Activated CD4-positive, alpha-beta T cell treated with anti-CD3 and anti-CD28 coated beads for 36 hours (primary cell): Measurements from ENCODE around the gene MLPH. TPM values are rescaled to one million over a fixed set of nuclear protein-coding genes. Genes with fewer than 3 reads are reported as not detected.

Experiments used
- ATAC-seq: fragments of 200-7000 bp; cut with Tn5 transposase; one replicate; pipeline ENCODE4 v1.10.0; 2021; ENCODE audit warnings: mild to moderate bottlenecking, moderate library complexity
- CTCF ChIA-PET: fragments of 350-600 bp; sonication (Branson Sonifier 250); formaldehyde crosslinking; loops from one replicate; lab custom pipeline; 2021; ENCODE audit warnings: antibody characterized with exemption; lab: Charles Lee
- POLR2A ChIA-PET: fragments of 350-600 bp; sonication (Branson Sonifier 250); formaldehyde crosslinking; loops from one replicate; lab custom pipeline; 2021; ENCODE audit warnings: antibody characterized with exemption, inconsistent platforms; lab: Charles Lee
- DNase-seq: peaks from one replicate; pipeline ENCODE4 v3.0.0-alpha.2; 2020
- H3K27ac Mint-ChIP-seq: one replicate; pipeline ENCODE4 v1.8.0; 2021; ENCODE audit warnings: mixed read lengths
- H3K27me3 Mint-ChIP-seq: one replicate; pipeline ENCODE4 v1.8.0; 2021; ENCODE audit warnings: mixed read lengths
- H3K36me3 Mint-ChIP-seq: one replicate; pipeline ENCODE4 v1.8.0; 2021; ENCODE audit warnings: low read depth, mixed read lengths
- H3K4me1 Mint-ChIP-seq: one replicate; pipeline ENCODE4 v1.8.0; 2021; ENCODE audit warnings: mixed read lengths
- H3K4me3 Mint-ChIP-seq: one replicate; pipeline ENCODE4 v1.8.0; 2021; ENCODE audit warnings: mild to moderate bottlenecking, moderate library complexity, mixed read lengths
- H3K9me3 Mint-ChIP-seq: one replicate; pipeline ENCODE4 v1.8.0; 2021; ENCODE audit warnings: low read depth, mixed read lengths
- intact Hi-C, 2 experiments: fragments of 100-400 bp; cut with DNase I in 1 of 2; cut with micrococcal nuclease in 1 of 2; formaldehyde crosslinking; loops; one replicate each; pipeline versions ENCODE4 v1.14.2 to v1.15.1; 2022 to 2024; cut with DNase I, micrococcal nuclease
- total RNA-seq, 2 experiments: library from RNA; stranded (reverse); gene quantifications; one replicate each; pipeline ENCODE4 v1.2.3, GENCODE V29; 2021

The MLPH gene
- total RNA-seq, 2 experiments from 2014 or later = 0.82 to 1.2 TPM

- H3K36me3 Mint-ChIP-seq = no peaks in the 10 kb centered on the region
- H3K4me3 Mint-ChIP-seq = no peak overlapping the region
- no peaks in the 10 kb centered on the region for H3K9me3 Mint-ChIP-seq
- H3K27ac Mint-ChIP-seq = no peak overlapping the region
- intact Hi-C loops = no loop called here
- no peaks in the 10 kb centered on the region for H3K27me3 Mint-ChIP-seq
- CTCF ChIA-PET = interaction anchor here (0.6 to 1.4 kb wide), 3 partner anchors 24 to 781 kb away, joined by 3 to 6 read pairs (median 3); no protein-coding TSS in a partner anchor
- ATAC-seq (no peak), DNase-seq (no peak)
- no peaks in the 10 kb centered on the region for H3K4me1 Mint-ChIP-seq
- POLR2A ChIA-PET = no interaction called here
Measured at GRCh38 chr2:237547841-237548416, 60.9 kb downstream of the MLPH start.

- no peaks in the 10 kb centered on the region for H3K4me1 Mint-ChIP-seq
- CTCF ChIA-PET = interaction anchor here (0.7 to 2.0 kb wide), 3 partner anchors 10 to 36 kb away, joined by 3 to 7 read pairs (median 6); no protein-coding TSS in a partner anchor
- DNase-seq (no peak), ATAC-seq (no peak)
- POLR2A ChIA-PET = no interaction called here
- no peak overlapping the region for H3K27ac Mint-ChIP-seq
- H3K27me3 Mint-ChIP-seq = peaks cover 2% of the 10 kb centered on the region
- no peaks in the 10 kb centered on the region for H3K9me3 Mint-ChIP-seq
- intact Hi-C loops = no loop called here
- H3K4me3 Mint-ChIP-seq = no peak overlapping the region
- no peaks in the 10 kb centered on the region for H3K36me3 Mint-ChIP-seq
Measured at GRCh38 chr2:237549216-237549615, 62.2 kb downstream of the MLPH start.

- no peak for DNase-seq
- ATAC-seq = no peak
- no peaks in the 10 kb centered on the region for H3K4me1 Mint-ChIP-seq
- ChIA-PET CTCF (interaction anchor here (0.7 to 2.0 kb wide), 3 partner anchors 22 to 40 kb away, joined by 3 to 7 read pairs (median 6); no protein-coding TSS in a partner anchor), POLR2A (no interaction called here)
- H3K36me3 Mint-ChIP-seq = no peaks in the 10 kb centered on the region
- intact Hi-C loops = no loop called here
- no peak overlapping the region for H3K27ac Mint-ChIP-seq
- H3K27me3 Mint-ChIP-seq = peaks cover 2% of the 10 kb centered on the region
- no peak overlapping the region for H3K4me3 Mint-ChIP-seq
- H3K9me3 Mint-ChIP-seq = no peaks in the 10 kb centered on the region
Measured at GRCh38 chr2:237549643-237550415, 62.8 kb downstream of the MLPH start.

GRCh38 chr2:237551071-237551574 lies 64.1 kb downstream of the MLPH start:
- H3K4me1 Mint-ChIP-seq = no peaks in the 10 kb centered on the region
- intact Hi-C loops = no loop called here
- H3K36me3 Mint-ChIP-seq = peaks cover 4% of the 10 kb centered on the region
- no peak overlapping the region for H3K4me3 Mint-ChIP-seq
- peaks cover 4% of the 10 kb centered on the region for H3K9me3 Mint-ChIP-seq
- no peak for ATAC-seq
- POLR2A ChIA-PET = no interaction called here
- no peak overlapping the region for H3K27ac Mint-ChIP-seq
- peaks cover 4% of the 10 kb centered on the region for H3K27me3 Mint-ChIP-seq
- CTCF ChIA-PET = no interaction called here
- DNase-seq = no peak

- ATAC-seq (no peak), DNase-seq (no peak)
- Mint-ChIP-seq H3K4me1 (peaks cover 10% of the 10 kb centered on the region), H3K9me3 (peaks cover 6% of the 10 kb centered on the region), H3K4me3 (no peak overlapping the region), H3K36me3 (peaks cover 6% of the 10 kb centered on the region), H3K27ac (no peak overlapping the region), H3K27me3 (peaks cover 9% of the 10 kb centered on the region)
- intact Hi-C loops = no loop called here
- ChIA-PET CTCF (no interaction called here), POLR2A (no interaction called here)
Measured at GRCh38 chr2:237552908-237553307, 65.9 kb downstream of the MLPH start.

GRCh38 chr2:237553948-237554347 lies 66.9 kb downstream of the MLPH start:
- peaks cover 13% of the 10 kb centered on the region for H3K4me1 Mint-ChIP-seq
- no peak overlapping the region for H3K27ac Mint-ChIP-seq
- DNase-seq (no peak), ATAC-seq (no peak)
- CTCF ChIA-PET = interaction anchor here (0.6 to 4.9 kb wide), 3 partner anchors 14 to 168 kb away, joined by 3 to 21 read pairs (median 3); no protein-coding TSS in a partner anchor
- POLR2A ChIA-PET = no interaction called here
- no peak overlapping the region for H3K4me3 Mint-ChIP-seq
- H3K36me3 Mint-ChIP-seq = peaks cover 6% of the 10 kb centered on the region
- intact Hi-C loops = no loop called here
- H3K27me3 Mint-ChIP-seq = peaks cover 11% of the 10 kb centered on the region
- H3K9me3 Mint-ChIP-seq = peaks cover 6% of the 10 kb centered on the region

- no peak for ATAC-seq
- H3K36me3 Mint-ChIP-seq = peaks cover 6% of the 10 kb centered on the region
- POLR2A ChIA-PET = no interaction called here
- H3K27me3 Mint-ChIP-seq = peaks cover 11% of the 10 kb centered on the region
- H3K4me1 Mint-ChIP-seq = peaks cover 13% of the 10 kb centered on the region
- no peak for DNase-seq
- no peak overlapping the region for H3K27ac Mint-ChIP-seq
- intact Hi-C loops = no loop called here
- CTCF ChIA-PET = interaction anchor here (0.7 to 4.9 kb wide), 4 partner anchors 16 to 134 kb away, joined by 3 to 21 read pairs (median 10); no protein-coding TSS in a partner anchor
- peaks cover 6% of the 10 kb centered on the region for H3K9me3 Mint-ChIP-seq
- no peak overlapping the region for H3K4me3 Mint-ChIP-seq
Measured at GRCh38 chr2:237555560-237555959, 68.5 kb downstream of the MLPH start.

- ChIA-PET CTCF (interaction anchor here (0.6 to 4.9 kb wide), 4 partner anchors 15 to 188 kb away, joined by 3 to 21 read pairs (median 10); no protein-coding TSS in a partner anchor), POLR2A (interaction anchor here (0.6 kb wide), 1 partner anchor 29 kb away, joined by 3 read pairs; no protein-coding TSS in a partner anchor)
- Mint-ChIP-seq H3K9me3 (peaks cover 6% of the 10 kb centered on the region), H3K4me3 (no peak overlapping the region), H3K27me3 (peaks cover 11% of the 10 kb centered on the region), H3K4me1 (peaks cover 13% of the 10 kb centered on the region), H3K36me3 (peaks cover 6% of the 10 kb centered on the region), H3K27ac (peak overlapping the region; percentile 79)
- intact Hi-C loops = loop anchor here in 1 of 2 experiments (2.0 kb wide), 1 partner anchor 116 kb away; no protein-coding TSS in a partner anchor
- peak; percentile 99 for ATAC-seq
- peak; percentile 75 for DNase-seq
Measured at GRCh38 chr2:237556773-237557632, 70.0 kb downstream of the MLPH start.

GRCh38 chr2:237557633-237558015 lies 70.6 kb downstream of the MLPH start:
- DNase-seq (no peak), ATAC-seq (peak; percentile 45)
- POLR2A ChIA-PET = no interaction called here
- Mint-ChIP-seq H3K4me1 (peaks cover 13% of the 10 kb centered on the region), H3K27me3 (peaks cover 11% of the 10 kb centered on the region), H3K27ac (peak overlapping the region; percentile 79), H3K36me3 (peaks cover 6% of the 10 kb centered on the region), H3K9me3 (peaks cover 6% of the 10 kb centered on the region), H3K4me3 (no peak overlapping the region)
- intact Hi-C loops = loop anchor here in 1 of 2 experiments (2.0 kb wide), 1 partner anchor 117 kb away; no protein-coding TSS in a partner anchor
- CTCF ChIA-PET = interaction anchor here (1.0 to 4.9 kb wide), 3 partner anchors 14 to 188 kb away, joined by 3 to 21 read pairs (median 17); no protein-coding TSS in a partner anchor

- intact Hi-C loops = no loop called here
- H3K4me3 Mint-ChIP-seq = no peak overlapping the region
- CTCF ChIA-PET = interaction anchor here (1.0 to 3.7 kb wide), 4 partner anchors 10 to 49 kb away, joined by 3 to 17 read pairs (median 4); no protein-coding TSS in a partner anchor
Measured at GRCh38 chr2:237558961-237559641, 72.0 kb downstream of the MLPH start.

More at GRCh38 chr2:237558961-237559641, 72.0 kb downstream of the MLPH start:
- peaks cover 9% of the 10 kb centered on the region for H3K27me3 Mint-ChIP-seq
- POLR2A ChIA-PET = no interaction called here
- H3K27ac Mint-ChIP-seq = no peak overlapping the region
- peaks cover 6% of the 10 kb centered on the region for H3K36me3 Mint-ChIP-seq
- no peak for ATAC-seq
- peaks cover 6% of the 10 kb centered on the region for H3K9me3 Mint-ChIP-seq
- no peak for DNase-seq
- peaks cover 13% of the 10 kb centered on the region for H3K4me1 Mint-ChIP-seq
